Endothelial cell of umbilical vein (primary cell): ENCODE results near the gene RCOR1.

Experiments used
- CTCF ChIP-seq, 2 donors: IDR thresholded peaks; 1 replicate in 1 of 2; 2 replicates in 1 of 2; pipeline ENCODE4 v1.5.1; 2011; ENCODE audit warnings: low read length in 2 of 2, mild to moderate bottlenecking in 2 of 2, moderate library complexity in 2 of 2, control low read depth in 1 of 2, inconsistent platforms in 1 of 2, low read depth in 1 of 2; ENCODE audit not compliant: insufficient read depth in 1 of 2; ENCODE audit errors: extremely low read depth in 1 of 2
- POLR2A ChIP-seq: IDR thresholded peaks from 2 replicates; pipeline ENCODE4 v1.6.1; 2012; ENCODE audit warnings: low read depth, mild to moderate bottlenecking, control low read depth, low read length

GRCh38 chr14:102711207-102711606 is 118.8 kb downstream of the RCOR1 start:
- TF ChIP-seq CTCF (IDR thresholded peaks at IDR 0.05; ENCODE audit: extremely low read depth in 1 of 2, insufficient read depth in 1 of 2, low read depth in 1 of 2, low read length in 2 of 2) (no peak), POLR2A (no peak)
